MCF 10A (cell line): ENCODE measurements around the gene MYO5A. TPM values are rescaled to one million over a fixed set of nuclear protein-coding genes. Genes with fewer than 3 reads are reported as not detected.
A peak's percentile ranks its signal among the peaks of the same experiment; 100 is the strongest.

ENCODE experiments used
- BruUV-seq: library from RNA; stranded (reverse); fragments of 400-500 nt; replicated peaks from 2 replicates; lab custom pipeline; 2021; lab: Mats Ljungman, UMichigan
- CTCF ChIA-PET: fragments of 300-600 bp; sonication (Branson Sonifier 250); formaldehyde crosslinking; extraction: SDS; loops from one replicate; lab custom pipeline; 2021; ENCODE audit warnings: antibody characterized with exemption, inconsistent platforms; lab: Yijun Ruan, JAX
- POLR2A ChIA-PET: fragments of 300-600, 350-650 bp; sonication (Branson Sonifier 250); formaldehyde crosslinking; extraction: SDS; loops from one replicate; lab custom pipeline; 2020; ENCODE audit warnings: antibody characterized with exemption, inconsistent platforms; lab: Yijun Ruan, JAX
- DNase-seq: peaks from one replicate; pipeline ENCODE4 v3.0.0-alpha.2; 2018; ENCODE audit not compliant: unreplicated experiment
- H3K27ac Mint-ChIP-seq: one replicate; pipeline ENCODE4 v1.8.0; 2022; ENCODE audit warnings: mild to moderate bottlenecking, low read depth, mixed read lengths; ENCODE audit not compliant: unreplicated experiment
- H3K27me3 Mint-ChIP-seq: one replicate; pipeline ENCODE4 v1.8.0; 2022; ENCODE audit warnings: mixed read lengths; ENCODE audit not compliant: insufficient read depth, unreplicated experiment
- H3K36me3 Mint-ChIP-seq: one replicate; pipeline ENCODE4 v1.8.0; 2022; ENCODE audit warnings: mild to moderate bottlenecking, moderate library complexity, mixed read lengths; ENCODE audit not compliant: insufficient read depth, unreplicated experiment
- H3K4me1 Mint-ChIP-seq: one replicate; pipeline ENCODE4 v1.8.0; 2022; ENCODE audit warnings: mixed read lengths; ENCODE audit not compliant: insufficient read depth, unreplicated experiment
- H3K4me3 Mint-ChIP-seq: one replicate; pipeline ENCODE4 v1.8.0; 2022; ENCODE audit warnings: mild to moderate bottlenecking, moderate library complexity, mixed read lengths; ENCODE audit not compliant: unreplicated experiment
- H3K9me3 Mint-ChIP-seq: one replicate; pipeline ENCODE4 v1.8.0; 2022; ENCODE audit warnings: mixed read lengths; ENCODE audit not compliant: unreplicated experiment
- intact Hi-C: fragments of 100-400 bp; cut with micrococcal nuclease; formaldehyde crosslinking; loops from 2 replicates; pipeline ENCODE4 v1.14.1; 2022
- total RNA-seq: library from RNA; stranded (reverse); gene quantifications from 2 replicates; pipeline ENCODE4 v1.2.3, GENCODE V29; 2022
- TF ChIP-seq, protein P1 (sequence below): fragments of 200-600 bp; IDR thresholded peaks from one replicate; pipeline ENCODE4 v1.8.0; 2022; ENCODE audit warnings: antibody characterized with exemption, mild to moderate bottlenecking; ENCODE audit not compliant: unreplicated experiment

The MYO5A gene
- total RNA-seq, 1 experiment from 2014 or later = 28.9 TPM

DNA sequence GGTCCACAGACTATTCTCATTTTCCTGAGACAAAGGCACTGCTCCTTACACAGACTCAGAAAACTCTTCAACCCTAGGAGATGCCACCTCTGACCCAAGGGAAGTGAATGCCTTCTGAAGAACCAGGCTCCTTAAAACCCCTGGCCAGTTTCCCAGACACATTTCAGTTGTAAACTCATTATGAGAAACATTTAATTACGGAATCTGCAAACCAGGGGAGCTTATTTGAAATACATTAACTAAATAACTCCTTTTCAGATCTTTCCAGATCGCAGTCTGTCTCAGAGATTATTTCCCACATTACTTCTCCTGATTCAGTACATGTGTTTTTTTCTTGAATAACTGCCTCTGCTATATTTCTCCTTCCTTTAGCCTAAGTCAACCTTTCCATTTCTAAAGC is 17.6 kb downstream of the MYO5A start:
- ChIA-PET POLR2A (no interaction called here), CTCF (no interaction called here)
- intact Hi-C loops = no loop called here
- TF ChIP-seq, protein P1, sequence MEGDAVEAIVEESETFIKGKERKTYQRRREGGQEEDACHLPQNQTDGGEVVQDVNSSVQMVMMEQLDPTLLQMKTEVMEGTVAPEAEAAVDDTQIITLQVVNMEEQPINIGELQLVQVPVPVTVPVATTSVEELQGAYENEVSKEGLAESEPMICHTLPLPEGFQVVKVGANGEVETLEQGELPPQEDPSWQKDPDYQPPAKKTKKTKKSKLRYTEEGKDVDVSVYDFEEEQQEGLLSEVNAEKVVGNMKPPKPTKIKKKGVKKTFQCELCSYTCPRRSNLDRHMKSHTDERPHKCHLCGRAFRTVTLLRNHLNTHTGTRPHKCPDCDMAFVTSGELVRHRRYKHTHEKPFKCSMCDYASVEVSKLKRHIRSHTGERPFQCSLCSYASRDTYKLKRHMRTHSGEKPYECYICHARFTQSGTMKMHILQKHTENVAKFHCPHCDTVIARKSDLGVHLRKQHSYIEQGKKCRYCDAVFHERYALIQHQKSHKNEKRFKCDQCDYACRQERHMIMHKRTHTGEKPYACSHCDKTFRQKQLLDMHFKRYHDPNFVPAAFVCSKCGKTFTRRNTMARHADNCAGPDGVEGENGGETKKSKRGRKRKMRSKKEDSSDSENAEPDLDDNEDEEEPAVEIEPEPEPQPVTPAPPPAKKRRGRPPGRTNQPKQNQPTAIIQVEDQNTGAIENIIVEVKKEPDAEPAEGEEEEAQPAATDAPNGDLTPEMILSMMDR = no peak
- no peak overlapping the region for H3K4me3 Mint-ChIP-seq
- no peaks in the 10 kb centered on the region for H3K27me3 Mint-ChIP-seq
- no peaks in the 10 kb centered on the region for H3K4me1 Mint-ChIP-seq
- no peak for DNase-seq
- H3K36me3 Mint-ChIP-seq = no peaks in the 10 kb centered on the region
- no peak overlapping the region for H3K27ac Mint-ChIP-seq
- no TSS peak for BruUV-seq
- no peaks in the 10 kb centered on the region for H3K9me3 Mint-ChIP-seq

GRCh38 chr15:52509500-52510245 is 19.0 kb downstream of the MYO5A start:
- BruUV-seq = no TSS peak
- no peak overlapping the region for H3K4me3 Mint-ChIP-seq
- DNase-seq = no peak
- H3K27me3 Mint-ChIP-seq = no peaks in the 10 kb centered on the region
- POLR2A ChIA-PET = no interaction called here
- no peaks in the 10 kb centered on the region for H3K9me3 Mint-ChIP-seq
- TF ChIP-seq, protein P1 = no peak
- H3K36me3 Mint-ChIP-seq = no peaks in the 10 kb centered on the region
- intact Hi-C loops = no loop called here
- CTCF ChIA-PET = interaction anchor here (0.7 to 1.5 kb wide), 2 partner anchors 17 to 31 kb away, joined by 3 read pairs; no protein-coding TSS in a partner anchor
- no peak overlapping the region for H3K27ac Mint-ChIP-seq
- peaks cover 7% of the 10 kb centered on the region for H3K4me1 Mint-ChIP-seq

DNA sequence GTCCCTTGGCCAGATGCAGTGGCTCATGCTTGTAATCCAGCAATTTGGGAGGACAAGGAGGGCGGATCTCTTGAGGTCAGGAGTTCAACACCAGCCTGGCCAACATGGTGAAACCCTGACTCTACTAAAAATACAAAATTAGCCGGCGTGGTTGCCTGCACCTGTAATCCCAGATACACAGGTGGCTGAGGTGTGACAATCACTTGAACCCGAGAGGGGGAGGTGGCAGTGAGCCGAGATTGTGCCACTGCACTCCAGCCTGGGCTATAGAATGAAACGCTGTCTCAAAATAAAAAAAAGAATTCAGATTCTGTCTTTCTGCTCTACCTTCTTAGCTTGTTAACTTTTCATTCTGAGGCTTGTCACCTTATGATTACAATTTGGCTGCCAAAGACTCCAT is 22.1 kb downstream of the MYO5A start:
- Mint-ChIP-seq H3K4me3 (no peak overlapping the region), H3K36me3 (no peaks in the 10 kb centered on the region), H3K27me3 (no peaks in the 10 kb centered on the region), H3K9me3 (no peaks in the 10 kb centered on the region), H3K4me1 (peaks cover 16% of the 10 kb centered on the region), H3K27ac (no peak overlapping the region)
- ChIA-PET POLR2A (interaction anchor here (1.1 to 1.4 kb wide), 2 partner anchors 13 to 21 kb away, joined by 3 to 4 read pairs; no protein-coding TSS in a partner anchor), CTCF (interaction anchor here (0.6 kb wide), 1 partner anchor 55 kb away, joined by 5 read pairs; no protein-coding TSS in a partner anchor)
- DNase-seq = no peak
- intact Hi-C loops = no loop called here
- BruUV-seq = no TSS peak
- TF ChIP-seq, protein P1 = no peak

- intact Hi-C loops = no loop called here
- Mint-ChIP-seq H3K4me1 (peaks cover 16% of the 10 kb centered on the region), H3K4me3 (no peak overlapping the region), H3K27me3 (no peaks in the 10 kb centered on the region), H3K36me3 (no peaks in the 10 kb centered on the region), H3K27ac (no peak overlapping the region), H3K9me3 (no peaks in the 10 kb centered on the region)
- CTCF ChIA-PET = no interaction called here
- POLR2A ChIA-PET = interaction anchor here (1.1 kb wide), 1 partner anchor 9 kb away, joined by 4 read pairs; no protein-coding TSS in a partner anchor
- TF ChIP-seq, protein P1 = no peak
- BruUV-seq = no TSS peak
- DNase-seq = peak; percentile 55
Measured at GRCh38 chr15:52505151-52505550, 23.5 kb downstream of the MYO5A start.
